ENCODE results near the gene NAPEPLD. TPM values are rescaled to one million over a fixed set of nuclear protein-coding genes. Genes with fewer than 3 reads are reported as not detected.
"Not testable (repeated sequence)": the region's sequence is repeated elsewhere in the genome, so short reads cannot be mapped to it uniquely, and the experiment has no call there.

NAPEPLD gene
- total RNA-seq, 2 experiments from 2014 or later = 10.7 to 11.5 TPM

DNA sequence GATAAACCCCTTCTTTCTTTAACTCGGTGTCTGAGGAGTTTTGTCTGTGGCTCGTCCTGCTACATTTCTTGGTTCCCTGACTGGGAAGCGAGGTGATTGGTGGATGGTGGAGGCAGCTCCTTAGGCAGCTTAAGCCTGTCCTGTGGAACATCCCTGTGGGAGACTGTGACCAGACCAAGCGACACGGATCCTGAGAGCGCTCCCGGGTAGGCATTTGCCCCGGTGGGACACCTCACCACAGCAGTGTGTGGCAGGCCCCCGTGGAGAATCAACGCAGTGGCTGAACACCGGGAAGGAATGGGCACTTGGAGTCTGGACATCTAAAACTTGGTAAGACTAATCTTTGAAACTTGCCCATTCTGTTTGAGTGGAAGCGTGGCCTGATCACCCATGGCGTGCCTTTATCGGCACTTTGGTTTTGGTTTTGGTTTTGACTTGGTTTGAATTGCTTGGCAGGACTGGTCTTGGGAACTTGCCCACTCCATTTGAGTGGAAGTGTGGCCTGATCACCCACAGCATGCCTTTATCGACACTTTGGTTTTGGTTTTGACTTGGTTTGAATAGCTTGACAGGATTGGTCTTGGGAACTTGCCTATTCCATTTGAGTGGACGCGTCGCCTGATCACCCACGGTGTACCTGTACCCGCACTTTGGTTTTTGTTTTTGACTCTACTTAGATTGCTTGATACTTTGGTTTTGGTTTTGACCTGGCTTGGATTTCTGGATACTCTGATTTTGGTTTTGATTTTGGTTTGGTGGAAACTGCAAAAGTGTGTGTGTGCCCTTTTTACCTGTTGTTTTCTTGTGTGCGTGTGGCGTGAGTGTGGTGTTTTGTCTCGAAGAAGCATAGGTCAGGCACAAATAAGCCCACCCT is 4.1 kb upstream of the NAPEPLD start:
- CTCF ChIA-PET = interaction anchor here (0.7 kb wide), 1 partner anchor 63 kb away, joined by 3 read pairs; no protein-coding TSS in a partner anchor
- peaks cover 42% of the 10 kb centered on the region for H3K4me1 Mint-ChIP-seq
- H3K27me3 Mint-ChIP-seq, H3K27ac Mint-ChIP-seq, H3K4me3 Mint-ChIP-seq, DNase-seq, POLR2A ChIA-PET, H3K9me3 Mint-ChIP-seq: not testable (repeated sequence)
- peaks cover 13% of the 10 kb centered on the region for H3K36me3 Mint-ChIP-seq (ENCODE audit: low read depth)

DNA sequence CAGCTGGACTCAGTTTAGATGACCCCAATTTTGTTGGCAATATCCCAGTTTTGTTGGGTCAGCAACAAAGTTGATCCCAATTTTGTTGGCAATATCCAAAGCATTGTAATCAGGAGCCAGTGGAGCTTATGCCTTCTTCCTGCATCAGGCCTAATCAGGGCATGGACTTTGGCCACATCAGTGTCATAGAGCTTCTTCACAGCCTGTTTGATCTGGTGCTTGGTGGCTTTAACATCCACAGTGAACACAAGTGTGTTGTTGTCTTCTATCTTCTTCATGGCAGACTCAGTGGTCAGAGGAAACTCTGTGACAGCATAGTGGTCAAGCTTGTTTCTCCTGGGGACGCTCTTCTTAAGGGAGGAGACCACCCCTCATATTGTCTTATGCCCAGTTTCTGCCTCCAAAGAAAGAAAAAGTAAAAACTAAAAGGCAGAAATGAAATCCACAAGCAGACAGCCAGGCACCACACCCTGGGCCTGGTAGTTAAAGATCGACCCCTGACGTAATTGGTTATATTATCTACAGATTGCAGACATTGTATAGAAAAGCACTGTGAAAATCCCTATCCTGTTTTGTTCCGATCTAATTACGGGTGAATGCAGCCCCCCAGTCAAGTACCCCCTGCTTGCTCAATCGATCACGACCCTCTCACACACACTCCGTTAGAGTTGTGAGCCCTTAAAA is 3.2 kb upstream of the NAPEPLD start:
- DNase-seq, CTCF ChIA-PET, H3K4me3 Mint-ChIP-seq, H3K27ac Mint-ChIP-seq, H3K27me3 Mint-ChIP-seq, H3K9me3 Mint-ChIP-seq: not testable (repeated sequence)
- POLR2A ChIA-PET = interaction anchor here (0.7 kb wide), 1 partner anchor 1789 kb away, joined by 3 read pairs; no protein-coding TSS in a partner anchor
- H3K4me1 Mint-ChIP-seq = peaks cover 48% of the 10 kb centered on the region
- peaks cover 13% of the 10 kb centered on the region for H3K36me3 Mint-ChIP-seq (ENCODE audit: low read depth)

DNA sequence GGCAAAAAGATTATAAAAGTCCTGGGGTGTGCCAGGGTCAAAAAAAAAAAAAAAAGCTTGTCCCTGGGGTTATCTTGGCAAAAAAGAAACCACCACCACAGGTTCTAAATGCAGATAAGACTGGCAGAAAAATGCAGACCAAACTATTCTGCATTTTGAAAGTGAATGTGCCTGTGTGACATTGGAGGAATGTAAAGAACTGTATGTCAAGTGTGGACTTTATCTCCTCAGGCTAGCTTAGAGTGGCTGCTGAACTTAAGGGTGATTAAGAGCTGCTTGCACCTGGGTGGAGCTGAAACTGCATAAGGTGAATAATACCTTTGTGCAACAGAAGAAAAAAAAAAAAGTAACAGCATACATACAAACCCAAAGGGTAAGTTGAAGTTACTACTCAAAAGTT is 1.3 kb upstream of the NAPEPLD start:
- CTCF ChIA-PET = interaction anchor here (0.7 kb wide), 1 partner anchor 75 kb away, joined by 3 read pairs; the partner anchor contains the start of gene ARMC10
- no peaks in the 10 kb centered on the region for H3K27me3 Mint-ChIP-seq
- H3K4me1 Mint-ChIP-seq = peaks cover 51% of the 10 kb centered on the region
- H3K27ac Mint-ChIP-seq = peak overlapping the region; percentile 77
- DNase-seq = no peak
- H3K36me3 Mint-ChIP-seq (ENCODE audit: low read depth) = peaks cover 17% of the 10 kb centered on the region
- POLR2A ChIA-PET = interaction anchor here (1.1 to 1.9 kb wide), 3 partner anchors 10 to 198 kb away, joined by 3 to 7 read pairs (median 4); partner anchors contain the start of genes ARMC10, FBXL13 and PSMC2
- no peaks in the 10 kb centered on the region for H3K9me3 Mint-ChIP-seq
- no peak overlapping the region for H3K4me3 Mint-ChIP-seq

DNA sequence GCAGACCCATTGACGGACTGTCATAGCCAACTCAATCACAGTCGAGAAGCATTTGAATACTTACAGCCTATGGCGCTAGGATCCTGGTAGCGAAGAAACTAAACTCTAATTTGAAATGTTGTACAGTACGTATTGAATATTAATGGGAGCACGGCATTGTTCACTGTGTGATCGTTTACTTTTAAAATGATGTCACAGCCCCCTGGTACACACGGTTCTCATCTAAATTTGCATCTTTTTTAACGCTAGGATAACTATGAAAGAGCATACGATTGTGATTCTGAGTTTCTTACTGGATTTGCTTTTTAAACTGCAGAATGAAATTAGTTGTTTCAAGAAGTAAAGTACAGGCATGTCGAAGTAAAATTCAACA is 895 bp upstream of the NAPEPLD start:
- Mint-ChIP-seq H3K27me3 (no peaks in the 10 kb centered on the region), H3K9me3 (no peaks in the 10 kb centered on the region), H3K4me3 (peak overlapping the region; percentile 93), H3K36me3 (ENCODE audit: low read depth) (peaks cover 17% of the 10 kb centered on the region), H3K27ac (peak overlapping the region; percentile 77), H3K4me1 (peaks cover 50% of the 10 kb centered on the region)
- ChIA-PET POLR2A (interaction anchor here (1.1 to 1.9 kb wide), 5 partner anchors 9 to 198 kb away, joined by 3 to 7 read pairs (median 4); partner anchors contain the start of genes ARMC10, FBXL13 and PSMC2), CTCF (interaction anchor here (0.7 kb wide), 1 partner anchor 74 kb away, joined by 3 read pairs; the partner anchor contains the start of gene ARMC10)
- no peak for DNase-seq

DNA sequence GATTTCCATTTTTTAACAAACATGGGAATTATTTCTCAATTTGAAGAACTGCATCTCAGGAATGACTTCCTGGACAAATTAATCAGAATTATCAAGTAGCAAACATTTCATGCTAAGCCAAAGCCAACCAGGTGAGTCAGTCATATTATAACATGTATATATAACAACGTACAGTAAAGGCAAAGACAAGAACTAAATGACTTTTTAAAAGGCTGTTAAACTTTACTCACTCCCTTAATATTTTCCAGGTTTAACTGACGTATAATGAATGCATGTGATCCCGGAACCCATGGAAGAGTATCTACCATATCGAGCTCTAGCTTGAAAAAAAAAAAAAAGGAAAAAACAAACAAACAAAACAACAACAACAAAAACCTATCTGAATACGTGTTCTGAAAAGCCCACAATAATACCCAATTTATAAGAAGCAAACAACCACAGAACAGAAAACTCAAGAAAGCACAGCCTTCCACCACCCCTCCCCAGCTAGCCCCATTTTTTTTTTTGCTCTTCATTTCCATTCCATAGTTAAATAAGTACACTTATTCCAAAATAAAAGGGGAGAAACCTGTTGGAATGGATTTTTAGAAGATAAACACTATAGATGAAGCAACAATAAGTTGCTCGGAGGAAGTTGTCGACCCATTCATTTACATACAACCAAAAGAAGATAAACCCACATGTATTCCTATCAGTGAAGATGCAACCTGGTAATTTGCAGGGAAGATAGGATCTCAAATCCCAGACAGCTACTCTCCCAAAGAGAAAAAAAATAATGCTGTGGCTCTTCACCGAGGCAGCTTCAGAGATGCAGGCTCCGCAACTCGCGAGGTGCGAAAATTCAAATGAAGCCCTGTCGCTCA is 537 bp downstream of the NAPEPLD start:
- DNase-seq = no peak
- peaks cover 45% of the 10 kb centered on the region for H3K4me1 Mint-ChIP-seq
- H3K27ac Mint-ChIP-seq = peak overlapping the region; percentile 94
- POLR2A ChIA-PET = interaction anchor here (0.6 to 1.8 kb wide), 5 partner anchors 73 to 1796 kb away, joined by 3 to 6 read pairs (median 4); partner anchors contain the start of genes ARMC10 and FBXL13
- CTCF ChIA-PET = interaction anchor here (0.6 to 1.3 kb wide), 2 partner anchors 73 to 132 kb away, joined by 3 to 4 read pairs; partner anchors contain the start of genes ARMC10 and FBXL13
- no peaks in the 10 kb centered on the region for H3K27me3 Mint-ChIP-seq
- H3K4me3 Mint-ChIP-seq = peak overlapping the region; percentile 93
- peaks cover 18% of the 10 kb centered on the region for H3K36me3 Mint-ChIP-seq (ENCODE audit: low read depth)
- H3K9me3 Mint-ChIP-seq = no peaks in the 10 kb centered on the region

DNA sequence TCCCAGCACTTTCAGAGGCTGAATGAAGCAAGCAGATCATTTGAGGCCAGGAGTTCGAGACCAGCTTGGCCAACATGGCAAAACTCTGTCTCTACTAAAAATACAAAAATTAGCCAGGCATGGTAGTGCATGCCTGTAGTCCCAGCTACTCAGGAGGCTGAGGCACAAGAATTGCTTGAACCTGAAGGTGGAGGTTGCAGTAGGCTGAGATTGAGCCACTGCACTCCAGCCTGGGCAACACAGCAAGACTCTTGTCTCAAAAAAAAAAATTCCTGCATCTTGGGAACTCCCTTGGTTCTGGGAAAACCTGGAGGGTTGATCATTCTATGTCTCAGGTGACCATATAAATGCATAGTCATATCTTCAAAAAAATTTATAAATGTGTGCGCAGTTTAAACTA is 4.1 kb downstream of the NAPEPLD start:
- Mint-ChIP-seq H3K4me1 (peaks cover 43% of the 10 kb centered on the region), H3K36me3 (ENCODE audit: low read depth) (peaks cover 27% of the 10 kb centered on the region)
- H3K27me3 Mint-ChIP-seq, H3K9me3 Mint-ChIP-seq, H3K4me3 Mint-ChIP-seq, CTCF ChIA-PET, POLR2A ChIA-PET, H3K27ac Mint-ChIP-seq, DNase-seq: not testable (repeated sequence)

DNA sequence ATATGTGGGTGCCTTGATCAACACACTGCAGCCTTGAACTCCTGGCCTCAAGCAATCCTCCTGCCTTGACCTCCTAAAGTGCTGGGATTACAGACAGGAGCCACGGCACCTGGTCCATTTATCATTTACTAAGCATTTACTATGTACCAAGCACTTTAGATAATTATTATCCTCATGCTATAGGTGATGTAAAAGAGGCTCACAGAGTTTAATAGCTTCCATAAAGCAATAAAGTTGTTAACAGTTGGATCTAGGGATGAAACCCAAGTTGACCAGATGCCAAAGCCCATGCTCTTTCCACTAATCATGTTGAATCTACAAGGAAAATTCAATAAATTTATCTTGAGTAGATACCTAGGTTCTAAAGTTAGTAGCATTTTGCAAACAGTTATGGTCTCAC is 5.0 kb downstream of the NAPEPLD start:
- H3K27me3 Mint-ChIP-seq = no peaks in the 10 kb centered on the region
- H3K4me3 Mint-ChIP-seq = no peak overlapping the region
- no peak for DNase-seq
- H3K27ac Mint-ChIP-seq = no peak overlapping the region
- H3K9me3 Mint-ChIP-seq = no peaks in the 10 kb centered on the region
- peaks cover 27% of the 10 kb centered on the region for H3K36me3 Mint-ChIP-seq (ENCODE audit: low read depth)
- CTCF ChIA-PET = no interaction called here
- peaks cover 39% of the 10 kb centered on the region for H3K4me1 Mint-ChIP-seq
- POLR2A ChIA-PET = no interaction called here

DNA sequence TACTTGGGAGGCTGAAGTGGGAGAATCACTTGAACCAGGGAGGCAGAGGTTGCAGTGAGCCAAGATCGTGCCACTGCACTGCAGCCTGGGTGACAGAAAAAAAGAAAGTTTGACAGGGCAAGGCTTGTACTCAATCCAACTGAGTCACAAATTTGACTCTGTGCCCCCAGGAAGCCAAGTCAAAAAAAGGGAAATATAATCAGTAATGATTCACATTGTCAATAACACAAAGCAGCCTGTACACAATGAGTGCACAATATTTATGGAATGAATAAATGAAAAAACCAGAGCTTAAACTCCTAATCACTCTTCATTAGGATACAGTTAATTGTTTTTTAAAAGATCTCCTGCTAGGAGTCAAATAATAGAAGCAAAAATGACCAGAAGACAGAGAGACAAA is 6.4 kb downstream of the NAPEPLD start:
- DNase-seq = no peak
- ChIA-PET CTCF (no interaction called here), POLR2A (no interaction called here)
- no peaks in the 10 kb centered on the region for H3K9me3 Mint-ChIP-seq
- H3K27me3 Mint-ChIP-seq = no peaks in the 10 kb centered on the region
- peaks cover 29% of the 10 kb centered on the region for H3K4me1 Mint-ChIP-seq
- no peak overlapping the region for H3K4me3 Mint-ChIP-seq
- H3K36me3 Mint-ChIP-seq (ENCODE audit: low read depth) = peaks cover 20% of the 10 kb centered on the region
- no peak overlapping the region for H3K27ac Mint-ChIP-seq

DNA sequence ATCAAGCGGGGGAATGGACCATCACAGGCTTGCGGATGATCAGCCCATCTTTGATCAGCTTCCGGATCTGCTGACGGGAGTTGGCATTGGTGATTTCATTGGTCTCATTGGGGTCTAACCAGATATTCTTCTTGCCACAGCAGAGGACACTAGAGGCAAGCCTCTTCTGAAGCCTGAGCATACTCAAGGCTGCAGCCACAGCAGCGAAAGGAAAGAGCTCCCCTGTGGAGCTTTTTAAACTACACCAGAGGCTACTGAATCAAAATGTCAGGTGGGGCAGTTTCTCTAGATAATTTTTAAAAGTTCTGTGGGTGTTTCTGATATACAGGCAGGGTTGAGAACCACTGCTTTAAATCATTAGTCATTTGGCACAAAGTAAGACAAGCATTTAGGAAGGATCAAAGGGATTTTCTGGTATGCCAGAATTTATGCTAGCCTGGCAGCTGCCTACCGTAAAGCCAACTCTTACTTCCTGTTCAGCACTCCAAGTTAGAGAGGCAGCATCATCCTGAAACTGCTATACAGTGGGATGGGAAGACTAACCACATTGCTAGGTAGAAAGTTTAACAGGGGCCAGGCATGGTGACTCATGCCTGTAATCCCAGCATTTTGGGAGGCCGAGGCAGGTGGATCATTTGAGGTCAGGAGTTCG is 7.0 kb downstream of the NAPEPLD start:
- no peak overlapping the region for H3K4me3 Mint-ChIP-seq

DNA sequence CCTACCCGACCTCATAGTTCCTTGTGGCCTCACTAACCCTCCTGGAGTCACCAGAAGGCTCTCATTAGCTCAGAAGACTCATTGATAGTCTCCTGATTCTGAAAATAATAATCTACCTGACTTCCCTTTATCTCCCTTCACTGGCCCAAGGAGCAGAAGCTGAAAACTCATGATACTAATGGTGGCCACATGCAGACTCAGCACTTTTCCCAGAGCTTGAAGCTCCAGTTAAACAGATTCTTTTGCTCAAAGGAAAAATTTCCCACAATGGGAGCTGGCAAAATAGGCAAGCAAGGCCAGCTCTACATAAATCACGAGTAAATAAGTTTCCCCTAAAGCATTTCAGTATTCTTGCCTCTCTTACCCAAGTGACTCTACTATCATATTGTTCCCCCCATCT is 8.2 kb downstream of the NAPEPLD start:
- peaks cover 16% of the 10 kb centered on the region for H3K4me1 Mint-ChIP-seq
- H3K9me3 Mint-ChIP-seq = no peaks in the 10 kb centered on the region
- ChIA-PET POLR2A (interaction anchor here (0.7 kb wide), 1 partner anchor 9 kb away, joined by 3 read pairs; no protein-coding TSS in a partner anchor), CTCF (no interaction called here)
- no peak overlapping the region for H3K4me3 Mint-ChIP-seq
- peaks cover 16% of the 10 kb centered on the region for H3K36me3 Mint-ChIP-seq (ENCODE audit: low read depth)
- H3K27me3 Mint-ChIP-seq = no peaks in the 10 kb centered on the region
- no peak overlapping the region for H3K27ac Mint-ChIP-seq
- no peak for DNase-seq

More for the DNA sequence above, 7.0 kb downstream of the NAPEPLD start:
- Mint-ChIP-seq H3K4me1 (peaks cover 23% of the 10 kb centered on the region), H3K9me3 (no peaks in the 10 kb centered on the region), H3K27ac (no peak overlapping the region), H3K36me3 (ENCODE audit: low read depth) (peaks cover 20% of the 10 kb centered on the region), H3K27me3 (no peaks in the 10 kb centered on the region)
- ChIA-PET CTCF (no interaction called here), POLR2A (no interaction called here)
- no peak for DNase-seq

DNA sequence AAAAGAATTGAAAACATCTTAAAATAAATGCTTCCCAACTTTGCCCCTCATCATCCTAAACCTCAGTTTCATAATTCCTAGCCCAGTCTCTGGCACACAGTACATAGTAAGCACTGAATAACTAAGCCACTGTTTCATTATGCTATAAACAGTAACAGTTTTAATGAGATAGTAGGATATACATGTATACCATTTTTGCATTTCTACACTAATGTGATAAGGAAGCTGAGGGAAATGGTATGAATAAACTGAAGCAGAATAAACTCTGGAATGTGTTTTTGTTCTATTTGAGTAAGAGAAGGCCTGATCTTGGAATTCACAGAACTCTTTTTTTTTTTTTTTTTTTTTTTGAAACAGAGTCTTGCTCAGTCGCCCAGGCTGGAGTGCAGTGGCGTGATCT is 8.8 kb downstream of the NAPEPLD start:
- no peaks in the 10 kb centered on the region for H3K27me3 Mint-ChIP-seq
- no peaks in the 10 kb centered on the region for H3K9me3 Mint-ChIP-seq
- POLR2A ChIA-PET = interaction anchor here (0.7 kb wide), 1 partner anchor 10 kb away, joined by 3 read pairs; no protein-coding TSS in a partner anchor
- H3K27ac Mint-ChIP-seq = no peak overlapping the region
- peaks cover 14% of the 10 kb centered on the region for H3K4me1 Mint-ChIP-seq
- peaks cover 16% of the 10 kb centered on the region for H3K36me3 Mint-ChIP-seq (ENCODE audit: low read depth)
- CTCF ChIA-PET = no interaction called here
- H3K4me3 Mint-ChIP-seq = no peak overlapping the region
- no peak for DNase-seq

Data from activated CD4-positive, alpha-beta memory T cell treated with anti-CD3 and anti-CD28 coated beads, Interleukin-2, amount 10 ng/mL, durations not matched to agents 7 days and 5 days (primary cell).